Left lung (tissue), 10 donors: Measurements from ENCODE around the gene ALK. TPM values are rescaled to one million over a fixed set of nuclear protein-coding genes. Genes with fewer than 3 reads are reported as not detected.
A peak's percentile ranks its signal among the peaks of the same experiment; 100 is the strongest.

ENCODE experiments used
- ATAC-seq: fragments of 200-7000 bp; cut with Tn5 transposase; one replicate; pipeline ENCODE4 v1.9.1; 2020; ENCODE audit warnings: moderate library complexity
- DNase-seq, 4 donors: peaks; one replicate each; pipeline ENCODE4 v3.0.0-alpha.2; 2013 to 2020
- H3K27ac ChIP-seq, 2 donors: fragments of 200-600 bp; sonication (generic) in 1 of 2; one replicate each; pipeline versions ENCODE4 v1.5.0 to v1.8.0; 2020 to 2021
- H3K27me3 ChIP-seq, 2 donors: fragments of 200-600 bp; sonication (generic) in 1 of 2; one replicate each; pipeline versions ENCODE4 v1.5.0 to v1.8.0; 2020 to 2021
- H3K36me3 ChIP-seq, 2 donors: fragments of 200-600 bp; sonication (generic) in 1 of 2; one replicate each; pipeline versions ENCODE4 v1.5.0 to v1.8.0; 2020 to 2021
- H3K4me1 ChIP-seq, 2 donors: fragments of 200-600 bp; one replicate each; pipeline ENCODE4 v1.8.0; 2021
- H3K4me3 ChIP-seq, 2 donors: fragments of 200-600 bp; sonication (generic) in 1 of 2; one replicate each; pipeline versions ENCODE4 v1.5.0 to v1.8.0; 2020 to 2021; ENCODE audit warnings: mild to moderate bottlenecking in 1 of 2
- H3K9me3 ChIP-seq, 2 donors: fragments of 200-600 bp; sonication (generic) in 1 of 2; one replicate each; pipeline versions ENCODE4 v1.5.0 to v1.8.0; 2020 to 2021
- CTCF ChIP-seq, 2 donors: fragments of 200-600 bp; sonication (generic) in 1 of 2; IDR thresholded peaks; one replicate each; pipeline versions ENCODE4 v1.5.0 to v1.8.0; 2021; ENCODE audit warnings: antibody characterized with exemption in 2 of 2
- intact Hi-C, 2 donors: fragments of 100-400 bp; cut with DNase I; formaldehyde crosslinking; loops; one replicate each; pipeline versions ENCODE4 v1.11.2 to v1.14.2; 2022
- polyA plus RNA-seq, 6 donors: library from polyadenylated mRNA; unstranded; fragments of 120-200 nt; gene quantifications; one replicate each; pipeline ENCODE4 v1.2.1, GENCODE V29; 2013; ENCODE audit not compliant: insufficient read length in 6 of 6
- total RNA-seq, 2 donors: library from RNA; stranded (reverse); fragmentation: NEBNext Ultra II Directional; extraction: Animal tissue kit (Norgen Biotek cat#: 25700); gene quantifications; one replicate each; pipeline ENCODE4 v1.2.1, GENCODE V29; 2021
- donor health status: DM: no; HTN: yes; CAD: no.
- donor health status: DM: no; HTN: no; CAD: no.

ALK gene
- total and polyA plus RNA-seq, 8 donors: 0.06 to 0.70 (median 0.12) TPM; not detected in 2

DNA sequence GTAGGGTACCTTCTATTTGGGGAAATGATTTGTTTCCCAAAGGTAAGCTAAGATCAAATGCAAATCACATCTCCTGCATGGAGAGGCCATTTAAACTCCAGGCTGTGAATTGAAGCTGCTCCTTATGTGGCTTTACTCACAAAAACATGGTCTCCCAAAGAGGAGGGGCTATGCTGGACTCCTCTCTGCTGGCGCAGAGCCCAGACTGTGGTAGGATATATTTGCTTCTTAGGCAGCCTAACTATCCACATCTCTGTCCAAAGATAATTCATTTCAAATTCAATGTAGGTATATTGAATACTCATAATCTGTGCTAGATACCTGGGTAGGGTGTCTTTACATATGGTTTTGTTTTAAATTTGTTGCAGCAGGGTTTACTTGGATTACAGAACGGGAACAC lies 358.5 kb downstream of the ALK start:
- H3K9me3 ChIP-seq: no peaks in the 10 kb centered on the region
- DNase-seq: no peak
- ATAC-seq: no peak
- H3K36me3 ChIP-seq: no peaks in the 10 kb centered on the region
- no peak overlapping the region for H3K4me3 ChIP-seq
- intact Hi-C loops: no loop called here
- no peaks in the 10 kb centered on the region for H3K27me3 ChIP-seq
- H3K27ac ChIP-seq: no peak overlapping the region
- no peaks in the 10 kb centered on the region for H3K4me1 ChIP-seq
- no peak for TF ChIP-seq CTCF (IDR thresholded peaks at IDR 0.05)

- Histone ChIP-seq H3K27ac (no peak overlapping the region), H3K9me3 (no peaks in the 10 kb centered on the region), H3K27me3 (no peaks in the 10 kb centered on the region), H3K4me1 (no peaks in the 10 kb centered on the region), H3K4me3 (no peak overlapping the region), H3K36me3 (no peaks in the 10 kb centered on the region)
- no peak for TF ChIP-seq CTCF (IDR thresholded peaks at IDR 0.05)
- intact Hi-C loops: no loop called here
- ATAC-seq (no peak), DNase-seq (no peak)
These were observed 359.1 kb downstream of the ALK start for GRCh38 chr2:29562319-29562718.

DNA sequence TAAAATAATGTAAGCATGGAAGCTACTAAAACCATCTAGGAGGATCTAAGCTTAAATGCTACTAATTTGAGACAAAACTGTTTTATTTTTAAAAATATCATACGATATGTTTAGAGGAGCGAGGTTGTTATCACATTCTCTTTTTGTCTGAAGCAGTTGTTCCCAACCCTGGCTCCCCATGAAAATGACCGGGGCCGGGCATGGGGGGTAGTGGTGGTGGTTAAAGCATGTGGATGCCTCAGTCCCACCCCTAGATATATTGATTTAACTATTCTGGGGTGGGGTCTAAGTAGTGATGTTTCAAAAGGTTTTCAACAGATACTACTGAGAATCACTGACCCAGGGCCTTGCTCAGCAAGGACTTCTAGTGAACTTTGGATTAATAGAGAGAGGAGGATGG lies 359.8 kb downstream of the ALK start:
- Histone ChIP-seq H3K27me3 (no peaks in the 10 kb centered on the region), H3K9me3 (no peaks in the 10 kb centered on the region), H3K4me1 (no peaks in the 10 kb centered on the region), H3K36me3 (no peaks in the 10 kb centered on the region), H3K27ac (no peak overlapping the region), H3K4me3 (no peak overlapping the region)
- ATAC-seq: no peak
- TF ChIP-seq CTCF (IDR thresholded peaks at IDR 0.05): no peak
- intact Hi-C loops: no loop called here
- DNase-seq: peak in 1 of 4 donors; percentile 71

DNA sequence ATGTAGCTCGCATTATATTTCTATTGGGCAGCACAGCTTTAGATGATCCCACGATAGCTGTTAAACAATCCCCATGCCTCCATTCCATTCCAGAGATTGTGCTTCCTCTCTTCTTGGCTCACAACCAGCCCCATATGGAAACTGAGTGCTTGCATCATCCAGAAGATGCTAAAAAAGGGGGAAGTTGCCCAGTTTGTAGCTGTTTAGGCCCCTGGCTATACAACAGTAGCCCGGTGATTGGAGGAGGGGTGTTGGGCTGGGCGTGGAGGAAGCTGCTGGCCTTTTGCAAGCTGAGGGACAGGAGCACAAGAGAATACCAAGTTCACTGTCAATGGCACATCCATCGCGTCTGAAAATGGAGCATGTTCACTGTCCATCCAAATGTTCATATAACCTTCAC lies 360.2 kb downstream of the ALK start:
- ATAC-seq (no peak), DNase-seq (peak in 1 of 4 donors; percentile 4)
- no peak overlapping the region for H3K27ac ChIP-seq
- no peaks in the 10 kb centered on the region for H3K9me3 ChIP-seq
- intact Hi-C loops: no loop called here
- no peaks in the 10 kb centered on the region for H3K4me1 ChIP-seq
- H3K4me3 ChIP-seq: no peak overlapping the region
- TF ChIP-seq CTCF (IDR thresholded peaks at IDR 0.05): no peak
- H3K36me3 ChIP-seq: no peaks in the 10 kb centered on the region
- H3K27me3 ChIP-seq: no peaks in the 10 kb centered on the region

- Histone ChIP-seq H3K9me3 (no peaks in the 10 kb centered on the region), H3K36me3 (no peaks in the 10 kb centered on the region), H3K4me3 (no peak overlapping the region), H3K27ac (no peak overlapping the region), H3K4me1 (no peaks in the 10 kb centered on the region), H3K27me3 (no peaks in the 10 kb centered on the region)
- intact Hi-C loops: no loop called here
- no peak for TF ChIP-seq CTCF (IDR thresholded peaks at IDR 0.05)
- DNase-seq (no peak), ATAC-seq (no peak)
These were observed 360.8 kb downstream of the ALK start for GRCh38 chr2:29560566-29560965.
